Neural progenitor cell (in vitro differentiated cells): ENCODE results near the gene HHAT. TPM values are rescaled to one million over a fixed set of nuclear protein-coding genes. Genes with fewer than 3 reads are reported as not detected.
A peak's percentile ranks its signal among the peaks of the same experiment; 100 is the strongest.

Source experiments
- DNase-seq: peaks from one replicate; pipeline ENCODE4 v3.0.0-alpha.2; 2016; ENCODE audit warnings: low spot score
- H2AFZ ChIP-seq: fragments of 200-600 bp; sonication (generic); replicated peaks from 2 replicates; pipeline ENCODE4 v1.6.1; 2016; ENCODE audit warnings: antibody characterized with exemption
- H3F3A ChIP-seq: fragments of 200-600 bp; sonication (generic); 2 replicates; pipeline ENCODE4 v1.6.1; 2016; ENCODE audit warnings: antibody characterized with exemption, low read depth
- H3K27ac ChIP-seq: fragments of 200-600 bp; sonication (generic); 2 replicates; pipeline ENCODE4 v1.5.1; 2016; ENCODE audit warnings: mild to moderate bottlenecking
- H3K27me3 ChIP-seq: fragments of 200-600 bp; sonication (generic); 2 replicates; pipeline ENCODE4 v1.6.1; 2016; ENCODE audit warnings: mild to moderate bottlenecking, moderate library complexity
- H3K36me3 ChIP-seq: fragments of 200-600 bp; sonication (generic); 2 replicates; pipeline ENCODE4 v1.5.1; 2016
- H3K4me1 ChIP-seq: fragments of 200-600 bp; sonication (generic); 2 replicates; pipeline ENCODE4 v1.6.1; 2016; ENCODE audit warnings: mixed run types
- H3K4me2 ChIP-seq: fragments of 200-600 bp; sonication (generic); 2 replicates; pipeline ENCODE4 v1.6.1; 2016
- H3K4me3 ChIP-seq: fragments of 200-600 bp; sonication (generic); 2 replicates; pipeline ENCODE4 v1.5.1; 2016
- H3K79me2 ChIP-seq: fragments of 200-600 bp; sonication (generic); 2 replicates; pipeline ENCODE4 v1.6.1; 2016; ENCODE audit warnings: low read depth
- H3K9ac ChIP-seq: fragments of 200-600 bp; sonication (generic); 2 replicates; pipeline ENCODE4 v1.6.1; 2016
- H3K9me3 ChIP-seq: fragments of 200-600 bp; sonication (generic); 2 replicates; pipeline ENCODE4 v1.5.1; 2016; ENCODE audit warnings: low read depth
- H4K20me1 ChIP-seq: fragments of 200-600 bp; sonication (generic); 2 replicates; pipeline ENCODE4 v1.6.1; 2016; ENCODE audit warnings: low read depth
- H3K27ac Mint-ChIP-seq: 3 replicates; pipeline ENCODE4 v1.8.0; 2021; ENCODE audit warnings: mixed read lengths
- H3K27me3 Mint-ChIP-seq: 2 replicates; pipeline ENCODE4 v1.8.0; 2022; ENCODE audit warnings: low read depth, mild to moderate bottlenecking, inconsistent platforms, moderate library complexity, mixed read lengths; ENCODE audit not compliant: insufficient read depth
- H3K36me3 Mint-ChIP-seq: 3 replicates; pipeline ENCODE4 v1.8.0; 2021; ENCODE audit warnings: mixed read lengths
- H3K4me1 Mint-ChIP-seq: 3 replicates; pipeline ENCODE4 v1.8.0; 2021; ENCODE audit warnings: mixed read lengths
- H3K4me3 Mint-ChIP-seq: 3 replicates; pipeline ENCODE4 v1.8.0; 2021; ENCODE audit warnings: mild to moderate bottlenecking, moderate library complexity, mixed read lengths
- H3K9me3 Mint-ChIP-seq: 3 replicates; pipeline ENCODE4 v1.8.0; 2020; ENCODE audit warnings: mixed read lengths
- EZH2 ChIP-seq: fragments of 200-600 bp; sonication (generic); IDR thresholded peaks from 2 replicates; pipeline ENCODE4 v1.6.1; 2017; ENCODE audit warnings: antibody characterized with exemption, mild to moderate bottlenecking, moderate library complexity
- EZH2phosphoT487 ChIP-seq: fragments of 200-600 bp; sonication (generic); IDR thresholded peaks from 2 replicates; pipeline ENCODE4 v1.6.1; 2017; ENCODE audit warnings: antibody characterized with exemption
- total RNA-seq: library from RNA; depleted of rRNA; stranded (reverse); fragments of >200 nt; gene quantifications from 2 replicates; pipeline ENCODE4 v1.2.3, GENCODE V29; 2015; ENCODE audit warnings: low replicate concordance
- TF ChIP-seq, protein P1 (sequence below): fragments of 200-600 bp; sonication (generic); IDR thresholded peaks from 2 replicates; pipeline ENCODE4 v1.5.1; 2017; ENCODE audit warnings: antibody characterized with exemption, mild to moderate bottlenecking

The HHAT gene
- total RNA-seq, 1 donor from 2014 or later: 10.3 TPM

DNA sequence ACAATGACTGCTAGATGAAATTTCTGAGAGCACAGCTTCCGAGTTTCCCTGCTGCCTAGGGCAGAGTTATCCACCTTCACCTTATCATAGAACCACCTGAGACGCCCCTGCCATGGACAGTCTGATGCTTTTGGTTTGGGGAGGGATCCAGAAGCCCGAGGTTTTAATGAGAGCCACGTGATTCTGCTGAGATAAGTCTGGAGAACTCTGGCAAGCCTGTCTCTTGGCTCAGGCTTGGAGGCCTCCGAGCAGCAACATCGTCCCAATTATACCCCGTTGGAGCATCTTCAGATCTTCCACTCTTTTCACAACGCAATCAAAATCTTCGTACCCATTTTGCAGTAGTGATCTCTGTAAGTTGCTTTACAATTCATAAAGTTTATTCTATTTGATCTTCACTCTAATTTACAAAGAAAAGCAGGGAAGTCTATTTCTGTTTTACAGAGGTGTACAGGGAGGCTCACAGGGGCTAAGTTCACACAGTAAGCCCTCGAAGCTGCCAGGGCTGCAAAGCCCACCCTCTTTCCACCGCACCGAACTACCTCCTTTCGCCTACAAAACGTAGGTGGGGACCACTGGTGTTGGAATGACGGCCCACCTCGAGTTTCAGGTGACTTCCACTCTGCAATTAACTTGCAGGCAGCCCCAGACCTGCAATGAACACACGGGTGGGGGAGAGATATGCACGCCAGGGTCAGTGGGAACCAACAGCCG is 513 bp upstream of the HHAT start:
- Mint-ChIP-seq H3K36me3 (peaks cover 5% of the 10 kb centered on the region), H3K4me1 (peaks cover 15% of the 10 kb centered on the region), H3K4me3 (peak overlapping the region; percentile 98), H3K9me3 (peaks cover 18% of the 10 kb centered on the region), H3K27me3 (peaks cover 5% of the 10 kb centered on the region), H3K27ac (peak overlapping the region; percentile 94)
- H3K4me2 ChIP-seq: peak overlapping the region; percentile 95
- peaks cover 5% of the 10 kb centered on the region for H3K9me3 ChIP-seq
- H3K4me1 ChIP-seq: peaks cover 12% of the 10 kb centered on the region
- no peak for TF ChIP-seq EZH2
- TF ChIP-seq, protein P1, sequence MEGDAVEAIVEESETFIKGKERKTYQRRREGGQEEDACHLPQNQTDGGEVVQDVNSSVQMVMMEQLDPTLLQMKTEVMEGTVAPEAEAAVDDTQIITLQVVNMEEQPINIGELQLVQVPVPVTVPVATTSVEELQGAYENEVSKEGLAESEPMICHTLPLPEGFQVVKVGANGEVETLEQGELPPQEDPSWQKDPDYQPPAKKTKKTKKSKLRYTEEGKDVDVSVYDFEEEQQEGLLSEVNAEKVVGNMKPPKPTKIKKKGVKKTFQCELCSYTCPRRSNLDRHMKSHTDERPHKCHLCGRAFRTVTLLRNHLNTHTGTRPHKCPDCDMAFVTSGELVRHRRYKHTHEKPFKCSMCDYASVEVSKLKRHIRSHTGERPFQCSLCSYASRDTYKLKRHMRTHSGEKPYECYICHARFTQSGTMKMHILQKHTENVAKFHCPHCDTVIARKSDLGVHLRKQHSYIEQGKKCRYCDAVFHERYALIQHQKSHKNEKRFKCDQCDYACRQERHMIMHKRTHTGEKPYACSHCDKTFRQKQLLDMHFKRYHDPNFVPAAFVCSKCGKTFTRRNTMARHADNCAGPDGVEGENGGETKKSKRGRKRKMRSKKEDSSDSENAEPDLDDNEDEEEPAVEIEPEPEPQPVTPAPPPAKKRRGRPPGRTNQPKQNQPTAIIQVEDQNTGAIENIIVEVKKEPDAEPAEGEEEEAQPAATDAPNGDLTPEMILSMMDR: no peak
- no peak for TF ChIP-seq EZH2phosphoT487
- no peak overlapping the region for H3K9ac ChIP-seq
- peak overlapping the region; percentile 84 for H3K4me3 ChIP-seq
- DNase-seq: no peak
- peaks cover 22% of the 10 kb centered on the region for H3F3A ChIP-seq
- no peaks in the 10 kb centered on the region for H3K79me2 ChIP-seq
- H3K36me3 ChIP-seq: no peaks in the 10 kb centered on the region
- H4K20me1 ChIP-seq: no peaks in the 10 kb centered on the region
- peaks cover 51% of the 10 kb centered on the region for H3K27me3 ChIP-seq
- peak overlapping the region; percentile 99 for H2AFZ ChIP-seq
- H3K27ac ChIP-seq: peak overlapping the region; percentile 49

DNA sequence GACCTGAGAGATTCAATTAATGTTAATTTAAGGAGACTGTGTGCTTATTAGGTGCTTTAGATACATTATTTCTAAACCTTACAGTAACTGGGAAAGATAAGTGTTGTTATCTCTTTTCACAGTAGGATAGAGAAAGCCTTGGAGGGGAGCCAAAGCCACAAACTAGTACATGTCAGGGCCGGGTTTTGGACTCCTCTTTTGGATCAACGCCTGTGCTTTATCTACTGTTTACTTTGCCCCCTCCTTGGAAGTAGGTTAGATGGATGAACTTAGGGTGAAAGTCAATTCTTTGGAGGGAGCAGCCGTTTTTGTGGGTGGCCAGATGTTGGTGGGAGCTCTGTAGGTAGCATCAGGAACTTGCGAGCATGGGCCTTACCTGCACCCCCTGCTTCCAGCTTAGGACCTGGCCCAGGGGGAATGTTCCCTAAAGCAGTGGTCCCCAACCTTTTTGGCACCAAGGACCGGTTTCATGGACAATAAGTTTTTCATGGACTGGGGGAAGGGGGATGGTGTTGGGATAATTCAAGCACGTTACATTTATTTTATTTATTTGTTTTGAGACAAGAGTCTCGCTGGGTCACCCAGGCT is 1.7 kb downstream of the HHAT start:
- H4K20me1 ChIP-seq: no peaks in the 10 kb centered on the region
- H3F3A ChIP-seq: peaks cover 22% of the 10 kb centered on the region
- H3K36me3 Mint-ChIP-seq: peaks cover 3% of the 10 kb centered on the region
- no peak for DNase-seq
- no peaks in the 10 kb centered on the region for H3K36me3 ChIP-seq
- H3K9me3 Mint-ChIP-seq: peaks cover 10% of the 10 kb centered on the region
- peaks cover 66% of the 10 kb centered on the region for H3K27me3 ChIP-seq
- no peak overlapping the region for H2AFZ ChIP-seq
- H3K4me2 ChIP-seq: peak overlapping the region; percentile 95
- TF ChIP-seq, protein P1: no peak
- TF ChIP-seq EZH2phosphoT487: no peak
- no peak for TF ChIP-seq EZH2
- H3K4me3 ChIP-seq: no peak overlapping the region
- peaks cover 5% of the 10 kb centered on the region for H3K27me3 Mint-ChIP-seq
- peaks cover 15% of the 10 kb centered on the region for H3K4me1 Mint-ChIP-seq
- peaks cover 12% of the 10 kb centered on the region for H3K4me1 ChIP-seq
- no peaks in the 10 kb centered on the region for H3K9me3 ChIP-seq
- H3K27ac ChIP-seq: no peak overlapping the region
- no peak overlapping the region for H3K27ac Mint-ChIP-seq
- no peak overlapping the region for H3K9ac ChIP-seq
- H3K79me2 ChIP-seq: no peaks in the 10 kb centered on the region
- peak overlapping the region; percentile 98 for H3K4me3 Mint-ChIP-seq

DNA sequence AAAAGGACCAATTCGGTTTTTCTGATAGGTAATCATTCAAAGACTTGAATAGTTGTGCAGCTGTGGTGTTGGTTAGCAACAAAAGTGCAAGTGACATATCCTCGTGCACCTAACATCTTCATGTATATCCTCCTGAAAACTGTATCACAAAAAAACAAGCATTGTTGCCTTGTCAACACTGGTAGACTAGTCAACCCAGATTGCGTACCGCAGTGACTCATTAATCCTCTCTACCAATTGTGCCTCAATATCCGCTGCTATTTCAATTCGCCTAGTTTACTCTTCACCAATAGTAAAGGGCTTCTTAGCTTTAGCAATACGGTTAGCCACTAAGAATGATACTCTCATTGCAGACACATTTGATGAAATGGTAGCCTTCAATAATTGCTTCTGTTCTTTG is 3.5 kb downstream of the HHAT start:
- H3K9ac ChIP-seq: no peak overlapping the region
- H3K4me1 Mint-ChIP-seq: peaks cover 15% of the 10 kb centered on the region
- H3K27me3 ChIP-seq: peaks cover 62% of the 10 kb centered on the region
- H3K27me3 Mint-ChIP-seq: peaks cover 2% of the 10 kb centered on the region
- H3K4me2 ChIP-seq: no peak overlapping the region
- no peaks in the 10 kb centered on the region for H4K20me1 ChIP-seq
- TF ChIP-seq, protein P1: no peak
- TF ChIP-seq EZH2phosphoT487: no peak
- TF ChIP-seq EZH2: no peak
- no peaks in the 10 kb centered on the region for H3K79me2 ChIP-seq
- peaks cover 3% of the 10 kb centered on the region for H3K36me3 Mint-ChIP-seq
- H3K36me3 ChIP-seq: no peaks in the 10 kb centered on the region
- peaks cover 22% of the 10 kb centered on the region for H3F3A ChIP-seq
- no peak overlapping the region for H3K4me3 ChIP-seq
- no peak overlapping the region for H3K27ac Mint-ChIP-seq
- no peak for DNase-seq
- no peak overlapping the region for H3K27ac ChIP-seq
- H3K4me1 ChIP-seq: peaks cover 12% of the 10 kb centered on the region
- H3K9me3 ChIP-seq: no peaks in the 10 kb centered on the region
- H2AFZ ChIP-seq: no peak overlapping the region
- H3K9me3 Mint-ChIP-seq: no peaks in the 10 kb centered on the region
- no peak overlapping the region for H3K4me3 Mint-ChIP-seq
